Stimulated activated CD4-positive, alpha-beta T cell treated with anti-CD3 and anti-CD28 coated beads, Interleukin-1b, Interleukin-23, amount 100 ng/mL, for 48 hours (primary cell): ENCODE data around the gene HDAC9.

Source experiments
- DNase-seq: peaks from one replicate; pipeline ENCODE4 v3.0.0-alpha.2; 2020

Gene HDAC9

GRCh38 chr7:18526368-18526878 is 30.9 kb downstream of the HDAC9 start:
- DNase-seq = no peak

GRCh38 chr7:18529239-18529638 is 33.7 kb downstream of the HDAC9 start:
- DNase-seq = no peak

- DNase-seq = no peak
Measured at GRCh38 chr7:18530224-18531179, 35.0 kb downstream of the HDAC9 start.

- DNase-seq = no peak
Measured at GRCh38 chr7:18531539-18531938, 36.0 kb downstream of the HDAC9 start.

GRCh38 chr7:18532813-18533212 is 37.3 kb downstream of the HDAC9 start:
- no peak for DNase-seq

- DNase-seq = no peak
Measured at GRCh38 chr7:18534481-18534880, 38.9 kb downstream of the HDAC9 start.

- DNase-seq = no peak
Measured at GRCh38 chr7:18535810-18536415, 40.4 kb downstream of the HDAC9 start.

GRCh38 chr7:18536486-18536885 is 40.9 kb downstream of the HDAC9 start:
- DNase-seq = no peak

- no peak for DNase-seq
Measured at GRCh38 chr7:18538554-18539250, 43.2 kb downstream of the HDAC9 start.

- no peak for DNase-seq
Measured at GRCh38 chr7:18540396-18540795, 44.8 kb downstream of the HDAC9 start.

- DNase-seq = no peak
Measured at GRCh38 chr7:18541181-18541870, 45.8 kb downstream of the HDAC9 start.

- DNase-seq = no peak
Measured at GRCh38 chr7:18541871-18542212, 46.3 kb downstream of the HDAC9 start.

GRCh38 chr7:18546576-18546975 is 51.0 kb downstream of the HDAC9 start:
- no peak for DNase-seq

GRCh38 chr7:18547509-18548187 is 52.1 kb downstream of the HDAC9 start:
- DNase-seq = no peak

- no peak for DNase-seq
Measured at GRCh38 chr7:18548534-18548933, 53.0 kb downstream of the HDAC9 start.

GRCh38 chr7:18550574-18550973 is 55.0 kb downstream of the HDAC9 start:
- DNase-seq = no peak

- no peak for DNase-seq
Measured at GRCh38 chr7:18552316-18552916, 56.9 kb downstream of the HDAC9 start.

GRCh38 chr7:18552943-18553604 is 57.5 kb downstream of the HDAC9 start:
- DNase-seq = no peak

GRCh38 chr7:18553605-18554003 is 58.1 kb downstream of the HDAC9 start:
- DNase-seq = no peak

GRCh38 chr7:18555120-18555519 is 59.6 kb downstream of the HDAC9 start:
- no peak for DNase-seq

GRCh38 chr7:18555968-18556367 is 60.4 kb downstream of the HDAC9 start:
- no peak for DNase-seq
